SK-MEL-5 (cell line): ENCODE results near the gene PTPRO. TPM values are rescaled to one million over a fixed set of nuclear protein-coding genes. Genes with fewer than 3 reads are reported as not detected.
"Not testable (repeated sequence)": the region's sequence is repeated elsewhere in the genome, so short reads cannot be mapped to it uniquely, and the experiment has no call there.

Source experiments
- DNase-seq: peaks from one replicate; pipeline ENCODE4 v3.0.0-alpha.2; 2016; ENCODE audit warnings: low read depth, low spot score
- in situ Hi-C: cut with HindIII; loops from 2 replicates; pipeline ENCODE4 v1.10.0; 2016; ENCODE audit warnings: low sequenced_read_pairs, high pct_unique_total_duplicates, low pct_unique_long_range_greater_than_20kb
- total RNA-seq: library from RNA; depleted of rRNA; stranded (reverse); fragments of >200 nt; shearing (Covaris generic); gene quantifications from 2 replicates; pipeline ENCODE4 v1.2.3, GENCODE V29; 2014

PTPRO gene
- total RNA-seq, 1 experiment from 2014 or later, result 0.71 TPM

DNA sequence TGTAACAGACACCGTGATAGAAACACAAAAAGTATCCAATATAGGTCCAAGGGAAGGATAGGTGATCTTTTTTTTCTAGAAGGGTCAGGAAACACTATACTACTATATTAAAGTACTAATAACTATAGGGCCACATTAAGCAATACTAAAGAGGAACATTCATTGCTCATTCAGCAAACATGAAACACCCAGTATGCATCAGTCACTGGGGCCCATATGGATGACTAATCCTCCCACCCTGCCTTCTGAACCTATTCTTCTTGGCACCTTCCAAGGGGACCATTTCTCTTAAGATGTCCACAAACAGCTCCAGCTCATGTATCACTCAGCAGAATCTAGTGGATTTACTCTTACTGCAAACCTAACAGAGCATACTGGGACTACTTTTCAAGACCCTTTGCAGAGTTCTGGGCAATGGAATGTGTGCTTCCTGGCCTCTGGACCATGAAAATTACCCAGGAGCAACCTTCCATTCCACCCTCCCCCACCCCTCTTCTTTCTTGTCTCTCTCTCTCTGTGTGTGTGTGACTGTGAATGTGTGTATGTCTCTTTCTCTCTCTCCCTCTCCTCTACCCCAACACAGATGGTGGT, 279.0 kb downstream of the PTPRO start:
- DNase-seq, result no peak
- in situ Hi-C loops, result no loop called here

DNA sequence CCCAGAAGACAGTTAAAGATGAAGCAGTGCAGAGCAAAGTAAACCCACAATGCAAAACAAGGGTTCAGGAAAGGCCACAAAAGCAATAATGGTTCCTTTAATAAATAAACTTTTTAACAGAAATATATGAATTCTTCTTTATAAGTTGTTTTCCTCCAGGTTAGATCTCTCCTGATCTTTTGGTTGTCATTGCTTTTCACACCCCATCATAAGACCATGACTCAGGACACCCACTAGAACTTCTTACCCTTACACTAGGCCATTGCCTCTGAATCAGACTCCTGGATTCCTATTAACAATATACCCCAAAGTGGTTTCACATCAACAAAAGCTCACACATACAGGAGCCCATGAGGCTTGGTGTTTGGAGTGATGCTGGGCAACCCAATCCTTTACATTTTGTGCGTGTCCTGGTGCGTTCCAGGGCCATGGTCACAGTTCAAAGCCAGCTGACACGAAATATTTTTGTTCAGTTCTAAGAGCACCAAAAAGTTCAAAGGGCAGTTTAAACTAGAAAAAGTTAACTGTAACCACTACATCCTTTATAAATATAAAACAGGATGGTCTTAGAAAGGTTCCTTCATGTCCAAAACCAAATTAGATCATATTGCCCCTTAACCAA, 279.9 kb downstream of the PTPRO start:
- DNase-seq, result no peak
- in situ Hi-C loops, result no loop called here

DNA sequence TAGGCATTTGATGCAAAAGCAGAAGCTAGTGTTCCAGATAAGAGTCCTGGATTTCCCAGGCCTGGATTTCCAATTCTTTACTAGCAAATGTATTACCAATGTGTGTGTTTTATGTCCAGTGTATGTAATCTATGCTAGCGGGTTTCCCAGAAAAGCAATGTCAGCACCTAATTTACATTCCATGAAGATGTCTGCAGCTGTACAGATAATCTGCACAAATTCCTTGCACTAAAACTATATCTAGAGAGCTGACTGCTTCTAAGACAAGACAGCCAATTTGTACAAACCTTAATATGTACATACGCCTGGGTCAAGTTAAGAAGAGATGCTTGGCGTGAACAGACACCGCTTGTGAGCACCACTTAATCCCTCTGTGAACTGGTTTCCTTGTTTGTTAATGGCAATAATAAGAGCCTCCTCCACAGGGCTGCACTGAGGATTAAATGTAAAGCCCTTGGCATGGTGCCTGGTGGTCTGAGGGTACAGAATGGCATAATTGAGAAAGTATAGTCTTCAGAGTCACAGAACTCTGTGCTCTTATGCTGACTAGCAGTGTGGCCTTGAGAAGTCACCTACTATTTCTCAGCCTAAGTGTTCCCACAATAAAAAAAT, 281.3 kb downstream of the PTPRO start:
- DNase-seq, result no peak
- in situ Hi-C loops, result no loop called here

DNA sequence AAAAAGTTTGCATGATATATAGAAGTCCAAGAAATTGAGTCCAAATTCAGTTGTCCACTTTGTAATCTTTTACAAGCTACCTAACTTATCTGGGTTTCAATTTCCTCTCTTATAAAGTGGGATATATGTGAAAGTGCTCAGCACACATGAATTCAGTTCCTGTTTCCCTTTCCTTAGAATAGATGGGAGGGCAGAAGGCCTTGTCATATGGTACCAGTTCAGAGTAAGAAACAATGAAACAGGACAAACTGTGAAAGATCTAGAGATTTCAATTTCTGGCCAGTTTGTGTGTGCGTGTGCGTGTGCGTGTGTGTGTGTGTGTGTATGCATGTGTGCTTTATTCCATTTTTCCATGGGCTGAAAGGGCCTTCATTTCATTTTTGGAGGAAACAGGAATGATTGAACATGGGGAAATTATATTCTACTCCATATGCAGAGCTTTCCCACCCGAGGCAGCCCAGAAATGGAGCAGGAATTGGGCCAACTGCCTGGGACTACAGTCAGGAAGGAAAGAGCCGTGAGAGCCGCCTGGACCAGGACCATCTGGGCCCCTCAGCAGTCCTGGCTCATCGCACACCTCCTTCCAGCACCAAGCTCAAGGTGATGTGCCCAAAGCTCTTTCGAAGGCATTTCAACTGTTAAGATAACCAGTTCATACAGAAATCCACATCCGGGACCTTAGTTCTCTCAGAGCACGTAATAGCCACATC, 283.7 kb downstream of the PTPRO start:
- DNase-seq, result no peak
- in situ Hi-C loops, result no loop called here

DNA sequence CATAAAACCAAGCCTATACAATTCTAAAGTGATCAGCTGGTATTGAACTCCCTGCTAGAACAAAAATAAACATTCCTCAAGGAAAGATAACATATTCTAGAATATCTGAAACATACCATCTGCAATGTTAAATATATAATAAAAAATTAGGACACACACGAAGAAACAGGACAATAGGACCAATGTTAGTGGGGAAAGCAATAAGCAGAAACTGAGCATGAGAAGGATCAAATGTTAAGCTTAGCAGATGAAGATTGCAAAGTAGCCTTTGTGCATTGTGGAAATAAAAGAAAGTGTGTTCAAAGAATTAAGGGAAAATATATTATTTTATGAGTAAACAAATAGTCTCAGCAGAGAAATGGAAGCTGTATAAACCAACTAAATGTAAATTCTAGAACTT, 286.1 kb downstream of the PTPRO start:
- peak; percentile 22 for DNase-seq
- in situ Hi-C loops, result no loop called here

DNA sequence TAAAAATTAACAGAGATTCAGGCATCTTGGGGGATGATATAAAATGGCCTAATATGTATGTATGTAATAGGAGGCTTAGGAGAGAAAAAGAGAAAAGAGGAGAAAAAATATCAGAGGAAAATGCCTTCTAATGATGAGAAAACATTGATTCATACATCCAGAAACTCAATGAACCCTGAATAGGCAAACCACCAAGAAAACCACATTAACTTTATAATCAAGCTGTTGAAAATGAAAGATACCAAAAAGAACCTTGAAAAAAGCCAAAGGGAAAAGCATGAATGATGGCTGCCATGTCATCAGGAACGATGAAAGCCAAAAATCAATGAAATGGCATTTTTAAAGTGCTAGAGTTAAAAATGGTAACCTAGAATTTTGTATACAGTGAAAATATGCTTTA, 286.6 kb downstream of the PTPRO start:
- in situ Hi-C loops, result no loop called here
- DNase-seq, result no peak

DNA sequence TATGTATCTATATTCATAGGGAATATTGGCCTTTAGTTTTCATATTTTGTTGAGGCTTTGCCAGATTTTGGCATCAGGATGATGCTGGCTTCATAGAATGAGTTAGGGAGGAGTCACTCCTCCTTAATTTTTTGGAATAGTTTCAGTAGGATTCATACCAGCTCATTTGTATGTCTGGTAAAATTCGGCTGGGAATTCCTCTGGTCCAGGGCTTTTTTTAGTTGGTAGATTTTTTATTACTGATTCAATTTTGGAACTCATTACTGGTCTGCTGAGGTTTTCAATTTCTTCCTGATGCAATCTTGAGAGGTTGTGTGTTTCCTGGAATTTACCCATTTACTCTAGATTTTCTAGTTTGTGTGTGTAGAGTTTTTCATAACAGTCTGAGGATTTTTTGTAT, 291.7 kb downstream of the PTPRO start:
- in situ Hi-C loops, result no loop called here
- no peak for DNase-seq

DNA sequence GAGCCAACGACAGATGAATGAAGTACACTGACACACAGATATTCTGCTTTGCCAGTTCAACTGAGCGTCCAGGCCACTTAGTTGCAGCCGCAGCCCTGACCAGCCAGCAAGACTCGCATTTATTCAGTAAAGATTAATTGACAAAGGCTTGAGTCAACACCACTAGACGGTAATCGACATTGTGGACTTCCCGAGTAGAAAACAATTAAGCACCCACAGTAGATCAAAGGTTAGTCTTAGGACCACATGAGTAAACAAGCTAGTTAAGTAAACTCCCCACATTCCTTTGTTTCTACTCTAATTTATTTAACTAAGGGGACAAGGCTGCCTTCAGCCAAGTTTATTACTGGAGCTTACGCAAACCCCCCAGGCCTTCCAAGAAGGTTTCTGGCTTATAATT, 294.2 kb downstream of the PTPRO start:
- in situ Hi-C loops, DNase-seq: not testable (repeated sequence)

DNA sequence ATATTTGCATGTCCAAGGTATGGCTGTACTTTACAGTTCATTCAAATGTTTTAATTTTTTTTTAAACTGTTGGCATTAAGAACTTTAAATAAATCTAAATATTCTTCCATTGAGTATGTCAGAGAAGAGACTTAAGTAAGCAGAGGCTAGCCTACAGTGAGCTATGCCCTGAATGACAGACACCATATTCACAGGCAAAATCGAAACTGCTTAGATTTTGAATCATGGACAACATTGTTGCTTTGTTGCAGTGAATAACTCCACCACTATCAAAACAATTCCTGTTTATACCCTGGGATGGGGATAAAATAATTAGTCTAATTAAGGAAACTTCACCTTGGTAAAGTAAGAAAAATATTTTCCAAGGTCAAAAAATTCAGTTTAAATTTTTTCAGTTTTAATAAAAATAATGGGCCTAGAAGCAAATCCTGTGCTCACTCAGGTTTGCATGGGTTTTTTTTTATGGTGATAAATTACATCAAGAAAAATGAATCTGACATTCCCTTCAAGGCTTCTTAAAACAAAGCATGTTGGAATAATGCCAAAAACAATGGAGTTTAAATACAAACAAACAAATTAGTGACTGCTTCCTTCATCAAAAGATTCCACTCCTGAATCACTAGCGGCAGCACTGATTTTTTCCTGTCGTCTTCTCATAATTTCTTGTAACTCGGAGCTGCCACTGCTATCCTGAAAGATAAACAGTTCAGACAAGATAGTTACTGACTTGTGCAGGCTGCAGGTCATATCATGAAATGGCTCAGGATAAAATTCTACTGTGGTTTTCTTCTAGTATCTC, 298.6 kb downstream of the PTPRO start:
- DNase-seq, result no peak
- in situ Hi-C loops, result no loop called here

DNA sequence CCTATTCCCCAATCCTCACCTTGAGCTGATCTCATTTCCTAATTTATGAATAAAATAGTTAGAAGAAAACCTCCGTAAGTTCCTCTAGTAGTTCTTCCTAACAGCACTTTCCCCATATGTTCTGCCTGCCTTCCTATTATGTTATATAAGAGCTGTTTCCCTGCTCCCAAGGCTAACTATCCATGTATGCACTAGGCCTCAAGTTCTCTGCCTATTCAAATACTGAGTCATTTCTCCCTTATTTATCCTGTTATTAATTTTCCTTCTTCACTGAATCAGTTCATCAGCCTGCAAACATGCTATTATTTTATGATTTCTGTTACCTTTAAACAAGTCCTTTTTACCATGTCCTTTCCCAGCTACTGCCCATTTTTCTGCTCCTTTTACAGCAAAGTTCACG, 302.8 kb downstream of the PTPRO start:
- in situ Hi-C loops, result no loop called here

DNA sequence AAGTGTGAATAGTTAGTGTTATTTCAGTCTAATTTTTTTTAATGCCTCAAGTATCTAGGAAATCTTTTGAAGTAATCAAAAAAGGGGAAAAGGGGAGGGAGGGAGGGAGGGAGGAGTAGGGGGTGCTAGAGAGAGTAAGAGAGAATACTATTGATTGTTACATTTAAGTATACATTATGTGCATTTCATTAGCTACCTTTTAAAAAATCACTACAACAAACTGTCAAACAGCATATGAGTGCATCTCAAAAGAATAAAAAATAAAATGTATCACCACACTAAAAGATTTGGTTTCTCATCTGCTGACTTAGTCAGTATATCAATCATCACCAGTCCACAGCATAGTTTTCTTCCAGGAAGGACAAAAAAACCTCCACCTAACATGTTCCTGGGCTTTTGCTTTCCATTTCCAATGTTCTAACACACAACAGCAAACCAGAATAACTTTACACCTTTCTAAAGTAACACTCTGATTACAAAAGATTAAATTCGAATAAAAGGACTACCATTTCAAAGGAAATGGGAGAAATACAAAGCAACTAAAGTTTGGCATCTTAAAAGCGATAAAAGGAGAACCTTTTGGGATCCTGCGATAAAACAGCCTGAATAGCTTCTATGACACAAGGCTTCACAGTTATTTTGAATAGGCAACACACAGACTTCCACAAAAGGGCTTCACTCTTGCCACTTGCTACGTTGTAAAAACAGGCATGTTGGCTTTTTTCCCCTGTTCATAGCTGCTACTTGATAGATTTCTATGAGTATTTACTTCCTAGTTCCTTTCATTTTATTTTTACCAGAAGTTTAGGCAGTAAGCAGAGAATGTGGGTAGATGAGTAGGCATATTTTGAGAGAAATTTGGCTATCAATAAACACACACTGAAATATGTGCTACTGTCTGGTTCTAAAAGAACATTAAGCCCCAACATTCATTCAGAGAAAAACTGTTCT, 306.0 kb downstream of the PTPRO start:
- in situ Hi-C loops, result no loop called here
- DNase-seq, result peak; percentile 38

More for the DNA sequence above, 302.8 kb downstream of the PTPRO start:
- DNase-seq, result no peak

DNA sequence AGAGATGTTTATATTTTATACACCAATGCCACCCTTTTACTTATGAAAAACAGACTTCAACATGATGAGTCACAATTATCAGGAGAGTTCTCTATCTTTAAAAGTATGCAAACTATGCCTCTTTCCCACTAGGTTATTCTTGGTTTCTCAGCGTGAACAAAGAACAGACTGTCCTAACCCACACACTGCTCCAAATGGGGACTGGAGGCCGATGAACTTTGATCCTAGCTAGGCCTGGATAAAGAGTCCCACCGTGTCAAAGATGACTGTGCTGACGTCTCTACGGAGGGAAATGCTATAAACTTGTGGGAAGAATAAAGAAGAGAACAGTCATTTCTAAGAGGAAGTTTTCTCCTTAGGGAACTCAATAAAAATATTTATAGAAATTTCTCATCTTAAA, 306.8 kb downstream of the PTPRO start:
- in situ Hi-C loops, result no loop called here

DNA sequence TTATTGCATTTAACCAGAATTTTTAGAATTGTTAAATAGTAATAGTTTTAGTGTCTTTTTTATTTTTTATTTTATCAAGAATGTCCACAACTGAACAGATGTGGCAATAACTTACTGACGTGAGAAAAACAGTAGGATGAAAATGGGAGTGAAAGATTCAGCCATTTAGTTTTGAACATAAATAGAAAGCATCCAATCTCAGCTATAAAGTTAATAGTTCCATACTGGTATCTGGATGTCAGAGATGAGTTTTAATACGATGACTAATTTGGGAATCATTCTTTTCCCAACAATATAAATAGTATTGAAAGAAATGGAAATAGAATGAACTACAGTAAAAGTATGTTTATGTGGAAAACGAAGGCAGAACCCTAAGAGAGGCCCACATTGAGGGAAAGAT, 307.5 kb downstream of the PTPRO start:
- in situ Hi-C loops, result no loop called here

More for the DNA sequence above, 306.8 kb downstream of the PTPRO start:
- peak; percentile 100 for DNase-seq

DNA sequence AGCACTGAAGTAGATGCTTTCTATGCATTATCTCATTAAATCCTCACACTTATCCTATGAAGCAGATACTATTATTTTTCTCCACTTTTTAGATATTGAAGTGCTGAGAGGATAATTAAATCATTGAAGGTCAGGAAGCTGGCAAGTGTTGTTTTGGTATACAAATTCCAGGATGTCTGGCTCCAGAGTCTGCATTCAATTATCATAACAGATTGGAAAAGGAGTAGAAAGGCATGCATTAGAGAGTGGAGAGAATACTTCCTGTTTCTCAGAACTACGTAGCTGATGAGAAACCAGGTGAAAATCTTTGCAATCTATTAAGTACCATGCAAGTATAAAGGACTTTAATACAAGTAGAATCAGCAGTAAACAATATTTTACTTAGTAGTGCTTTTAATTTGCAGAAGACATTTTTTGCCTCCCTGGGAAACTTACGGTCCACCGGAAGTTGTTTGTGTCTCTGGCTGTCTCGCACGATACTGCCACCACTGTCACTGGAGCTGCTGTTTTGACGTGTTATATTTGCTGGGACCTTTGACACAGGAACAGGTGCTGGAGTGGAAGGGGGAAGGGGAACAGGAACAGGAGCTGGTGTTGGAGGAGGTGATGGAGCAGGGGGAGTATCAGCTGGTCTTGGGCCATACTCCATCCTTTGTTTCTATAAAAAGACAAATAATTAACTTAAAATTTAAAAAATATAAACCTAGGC, 308.9 kb downstream of the PTPRO start:
- in situ Hi-C loops, result no loop called here

More for the DNA sequence above, 307.5 kb downstream of the PTPRO start:
- no peak for DNase-seq

DNA sequence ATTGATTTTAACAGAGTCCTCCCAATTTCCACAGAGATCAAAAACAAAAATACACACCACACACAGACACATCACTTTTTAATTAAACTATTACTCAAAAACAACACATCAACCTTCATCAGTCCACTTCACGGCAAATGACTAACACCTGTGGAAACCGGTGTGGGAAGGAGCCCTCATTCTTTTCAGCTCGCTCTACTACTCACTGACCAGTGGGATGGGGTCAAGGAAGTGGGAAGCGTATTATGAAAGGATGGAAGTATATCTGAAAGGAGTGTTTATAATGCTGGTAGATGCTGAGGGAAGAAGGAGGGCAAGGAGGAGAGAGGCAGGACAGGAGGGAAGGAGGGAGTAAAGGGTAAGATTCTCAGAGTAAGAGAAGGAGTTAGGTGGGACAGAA, 310.4 kb downstream of the PTPRO start:
- in situ Hi-C loops, result no loop called here
- no peak for DNase-seq

More for the DNA sequence above, 308.9 kb downstream of the PTPRO start:
- no peak for DNase-seq

DNA sequence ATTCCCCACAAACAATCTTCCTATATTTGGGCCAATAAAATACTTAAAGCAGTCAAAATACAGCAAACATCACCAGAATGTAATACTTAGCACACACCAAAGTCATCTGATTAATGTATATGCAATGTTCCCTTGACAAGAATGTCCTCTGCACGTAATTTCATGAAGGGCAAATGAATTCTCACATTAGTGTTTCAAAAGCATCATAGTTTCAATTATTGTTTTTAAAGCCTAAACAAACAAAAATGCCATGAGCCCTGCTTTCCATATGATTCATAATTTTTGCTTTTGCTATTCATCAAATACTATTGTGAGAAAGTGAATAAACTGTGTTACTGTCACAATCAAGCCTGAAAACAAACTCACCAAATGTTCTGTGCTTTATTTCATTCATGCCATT, 310.9 kb downstream of the PTPRO start:
- in situ Hi-C loops, result no loop called here
- DNase-seq, result no peak
